K562 (cell line): ENCODE data around the gene NF1. TPM values are rescaled to one million over a fixed set of nuclear protein-coding genes. Genes with fewer than 3 reads are reported as not detected.

ENCODE experiments used
- ATAC-seq: fragments of 200-7000 bp; cut with Tn5 transposase; 3 replicates; pipeline ENCODE4 v1.9.1; 2020; ENCODE audit warnings: moderate library complexity
- BruUV-seq: library from RNA; stranded (reverse); fragments of 400-500 nt; replicated peaks from 2 replicates; lab custom pipeline; 2021; lab: Mats Ljungman, UMichigan
- CTCF ChIA-PET: fragments of 300-600 bp; formaldehyde crosslinking; extraction: SDS; loops from one replicate; lab custom pipeline; 2021; ENCODE audit warnings: low intra/inter-chr PET ratio; lab: Yijun Ruan, JAX
- POLR2A ChIA-PET: fragments of 300-600, 350-650 bp; sonication (Branson Sonifier 250); formaldehyde crosslinking; extraction: SDS; loops from one replicate; lab custom pipeline; 2021; ENCODE audit warnings: antibody characterized with exemption, inconsistent platforms; lab: Yijun Ruan, JAX
- DNase-seq, 4 experiments: peaks; one replicate each; pipeline versions ENCODE4 v3.0.0 to v3.0.0-alpha.2; 2011 to 2018; ENCODE audit warnings: low spot score in 3 of 4, mixed read lengths in 3 of 4; ENCODE audit errors: extremely low read depth in 1 of 4
- FAIRE-seq: peaks from 2 replicates; lab custom pipeline; 2011; peaks lifted over from hg19 to GRCh38; lab: Jason Lieb, UNC
- H2AFZ ChIP-seq: 2 replicates; pipeline ENCODE4 v1.6.0; 2011; ENCODE audit warnings: low read depth, low read length, control low read depth, inconsistent platforms
- H3K27ac ChIP-seq: fragments of 200-600 bp; 3 replicates; pipeline ENCODE4 v1.8.0; 2011; ENCODE audit warnings: low read depth, mild to moderate bottlenecking, control low read depth, inconsistent platforms, low read length, moderate library complexity, mixed read lengths; ENCODE audit errors: extremely low read depth
- H3K27me3 ChIP-seq, 2 experiments: fragments of 300-600 bp in 1 of 2; 2 replicates in 1 of 2; 3 replicates in 1 of 2; pipeline versions ENCODE4 v1.6.0 to v1.8.0; 2011; ENCODE audit warnings: inconsistent platforms in 2 of 2, low read length in 2 of 2, mild to moderate bottlenecking in 1 of 2, mixed read lengths in 1 of 2, moderate library complexity in 1 of 2; ENCODE audit not compliant: control insufficient read depth in 2 of 2, insufficient read depth in 2 of 2
- H3K36me3 ChIP-seq: fragments of 300-600 bp; 3 replicates; pipeline ENCODE4 v1.8.0; 2011; ENCODE audit warnings: mild to moderate bottlenecking, low read length, inconsistent platforms; ENCODE audit not compliant: control insufficient read depth, insufficient read depth
- H3K4me1 ChIP-seq, 2 experiments: fragments of 200-600 bp in 1 of 2; replicated peaks in 1 of 2; 2 replicates in 1 of 2; 3 replicates in 1 of 2; pipeline versions ENCODE4 v1.5.1 to v1.8.0; 2011; ENCODE audit warnings: inconsistent platforms in 2 of 2, low read length in 2 of 2, mild to moderate bottlenecking in 1 of 2, mixed read lengths in 1 of 2, moderate library complexity in 1 of 2; ENCODE audit not compliant: control insufficient read depth in 2 of 2, insufficient read depth in 2 of 2
- H3K4me2 ChIP-seq: 2 replicates; pipeline ENCODE4 v1.6.1; 2011; ENCODE audit warnings: low read length, control low read depth, inconsistent platforms, mixed read lengths; ENCODE audit not compliant: insufficient read depth
- H3K4me3 ChIP-seq: fragments of 200-600 bp; sonication (generic), shearing (Covaris generic); 2 replicates; pipeline ENCODE4 v1.5.1; 2016; ENCODE audit warnings: control low read depth, inconsistent platforms
- H3K79me2 ChIP-seq: fragments of 200-600 bp; 3 replicates; pipeline ENCODE4 v1.8.0; 2011; ENCODE audit warnings: low read length, inconsistent platforms; ENCODE audit not compliant: control insufficient read depth, insufficient read depth
- H3K9ac ChIP-seq, 2 experiments: 2 replicates each; pipeline versions ENCODE4 v1.6.0 to v1.6.1; 2011; ENCODE audit warnings: low read depth in 2 of 2, low read length in 2 of 2, control low read depth in 1 of 2, inconsistent platforms in 1 of 2, mild to moderate bottlenecking in 1 of 2, mixed read lengths in 1 of 2; ENCODE audit not compliant: insufficient read depth in 1 of 2
- H3K9me1 ChIP-seq: one replicate; pipeline ENCODE4 v1.6.0; 2011; ENCODE audit warnings: inconsistent platforms, mild to moderate bottlenecking, low read length, moderate library complexity; ENCODE audit not compliant: control insufficient read depth, insufficient read depth
- H3K9me3 ChIP-seq: replicated peaks from 2 replicates; pipeline ENCODE4 v1.5.1; 2011; ENCODE audit warnings: low read depth, low read length, inconsistent platforms; ENCODE audit not compliant: control insufficient read depth, insufficient read depth
- H4K20me1 ChIP-seq: replicated peaks from 2 replicates; pipeline ENCODE4 v1.6.1; 2011; ENCODE audit warnings: low read length, inconsistent platforms, mixed read lengths; ENCODE audit not compliant: control insufficient read depth, insufficient read depth
- ADNP ChIP-seq: fragments of 200-800 bp; sonication (Bioruptor generic); IDR thresholded peaks from 2 replicates; pipeline ENCODE4 v1.6.1; 2016; ENCODE audit warnings: missing genetic modification characterization, missing compliant biosample characterization
- CEBPB ChIP-seq: fragments of 450-650 bp; IDR thresholded peaks from 2 replicates; pipeline ENCODE4 v1.6.1; 2016; ENCODE audit warnings: missing genetic modification characterization, missing compliant biosample characterization
- FOSL1 ChIP-seq: fragments of 200-800 bp; sonication (Bioruptor generic); conservative IDR thresholded peaks from 2 replicates; pipeline ENCODE4 v1.6.1; 2016; ENCODE audit warnings: missing genetic modification characterization, missing compliant biosample characterization
- FOXJ3 ChIP-seq: sonication (generic); formaldehyde crosslinking; IDR thresholded peaks from 2 replicates; pipeline ENCODE4 v1.4.0; 2020; ENCODE audit warnings: mild to moderate bottlenecking, missing genetic modification reagents
- MAFK ChIP-seq: IDR thresholded peaks from 2 replicates; pipeline ENCODE4 v1.6.1; 2011; ENCODE audit warnings: low read length, improper control_type of control experiment
- MITF ChIP-seq: IDR thresholded peaks from 2 replicates; pipeline ENCODE4 v1.6.1; 2014; ENCODE audit warnings: antibody characterized with exemption
- NR2C2 ChIP-seq, 2 experiments: fragments of 200-800 bp in 1 of 2; sonication (Bioruptor generic) in 1 of 2; sonication (generic) in 1 of 2; formaldehyde crosslinking in 1 of 2; IDR thresholded peaks; 2 replicates each; pipeline versions ENCODE4 v1.6.1 to v1.8.0; 2016 to 2022; ENCODE audit warnings: mild to moderate bottlenecking in 1 of 2, missing compliant biosample characterization in 1 of 2, missing genetic modification characterization in 1 of 2, missing genetic modification reagents in 1 of 2
- RBM22 ChIP-seq: fragments of 200-400 bp; formaldehyde crosslinking; IDR thresholded peaks from 2 replicates; pipeline ENCODE4 v1.6.1; 2018; ENCODE audit warnings: low read length, low read depth; ENCODE audit not compliant: poor library complexity, severe bottlenecking
- SFPQ ChIP-seq: fragments of 200-400 bp; formaldehyde crosslinking; IDR thresholded peaks from 2 replicates; pipeline ENCODE4 v1.6.1; 2017; ENCODE audit warnings: mild to moderate bottlenecking, low read depth, low read length, moderate library complexity
- ZFPM2 ChIP-seq: fragments of 250-450 bp; sonication (Bioruptor Pico); IDR thresholded peaks from 2 replicates; pipeline ENCODE4 v1.5.1; 2022; ENCODE audit warnings: mild to moderate bottlenecking
- ZNF212 ChIP-seq: fragments of 450-650 bp; formaldehyde crosslinking; IDR thresholded peaks from 2 replicates; pipeline ENCODE4 v1.4.0; 2020; ENCODE audit warnings: mild to moderate bottlenecking
- ZNF239 ChIP-seq: fragments of 250-450 bp; sonication (Bioruptor Pico); IDR thresholded peaks from 2 replicates; pipeline ENCODE4 v1.4.0; 2020; ENCODE audit warnings: mild to moderate bottlenecking
- WGBS: fragments of 100-300 bp; shearing (Covaris generic); methylation state at CpG from one replicate; pipeline ENCODE4 v1.1.6; 2016; ENCODE audit warnings: low coverage, mixed read lengths; ENCODE audit not compliant: insufficient coverage; ENCODE audit errors: missing lambda C conversion rate; 5-methylcytosine and 5-hydroxymethylcytosine counted together
- in situ Hi-C: fragments of 300-500 bp; cut with MboI; formaldehyde crosslinking; loops from 4 replicates; pipeline ENCODE4 v1.15.0; 2018; ENCODE audit warnings: inconsistent platforms, mixed read lengths
- intact Hi-C: fragments of 100-400 bp; cut with micrococcal nuclease; formaldehyde crosslinking; loops from 2 replicates; pipeline ENCODE4 v1.14.2; 2022
- polyA plus RNA-seq, 8 experiments: library from polyadenylated mRNA; depleted of rRNA in 4 of 8; stranded (reverse) in 5 of 8; unstranded in 3 of 8; fragments of >200 nt; fragmentation: Nextera tagmentation in 2 of 8; fragmentation: Illumina TruSeq in 1 of 8; extraction: Ambion mirVana in 2 of 8; extraction: Trizol in 1 of 8; gene quantifications; 2 replicates each; pipeline versions ENCODE4 v1.2.1 to v1.2.3, GENCODE V29; 2011 to 2014; ENCODE audit warnings: inconsistent platforms in 1 of 8, missing spikeins in 1 of 8
- total RNA-seq, 7 experiments: library from RNA; depleted of rRNA in 6 of 7; stranded (reverse); fragments of >200 nt in 6 of 7; fragmentation: Illumina TruSeq in 2 of 7; extraction: Trizol in 2 of 7; gene quantifications; 2 replicates each; pipeline versions ENCODE4 v1.2.1 to v1.2.3, GENCODE V29; 2011 to 2021; ENCODE audit warnings: low replicate concordance in 1 of 7

The NF1 gene
- total and polyA plus RNA-seq, 9 of the 15 experiments (the other 6 are each of a cell fraction or from before 2014, with no cell fraction given), result 3.4 to 41.9 (median 24.3) TPM

- intact Hi-C loops, result no loop called here
- H3K9me1 ChIP-seq, result no peaks in the 10 kb centered on the region
- no TSS peak for BruUV-seq
- TF ChIP-seq ADNP (tag) (0 out of 2 replicates have a peak, but pooled peaks have one; percentile 8), ZNF212 (CRISPR knock-in tag) (no peak)
- TF ChIP-seq, all 486 proteins: peak for 1
- no peak overlapping the region for H3K4me3 ChIP-seq
- no peaks in the 10 kb centered on the region for H4K20me1 ChIP-seq
- no peaks in the 10 kb centered on the region for H3K36me3 ChIP-seq
- peaks cover 2% of the 10 kb centered on the region; the same call in 1 of the 3 replicates for H3K79me2 ChIP-seq
- H3K9ac ChIP-seq, result no peak overlapping the region
- DNase-seq (no peak), FAIRE-seq (no peak), ATAC-seq (no peak)
- no peaks in the 10 kb centered on the region for H3K27me3 ChIP-seq
- H3K27ac ChIP-seq, result peak overlapping the region; percentile 62; the same call in 2 of the 3 replicates
- WGBS, result 84% methylated on average over 3 of the region's 3 CpGs
- no peak overlapping the region for H3K4me2 ChIP-seq
- POLR2A ChIA-PET, result interaction anchor here (1.2 kb wide), 1 partner anchor 26 kb away, joined by 3 read pairs; no protein-coding TSS in a partner anchor
- CTCF ChIA-PET, result no interaction called here
- peaks cover 0 to 14% of the 10 kb centered on the region in 2 experiments; a peak in 4 of 5 replicates for H3K4me1 ChIP-seq
- H3K9me3 ChIP-seq, result no peaks in the 10 kb centered on the region
- in situ Hi-C loops, result no loop called here
- H2AFZ ChIP-seq, result no peak overlapping the region
Measured at GRCh38 chr17:31314782-31315100, 220.0 kb downstream of the NF1 start.

GRCh38 chr17:31318298-31318801 lies 223.6 kb downstream of the NF1 start:
- H3K4me2 ChIP-seq, result no peak overlapping the region
- in situ Hi-C loops (no loop called here), intact Hi-C loops (no loop called here)
- H3K4me1 ChIP-seq, result peaks cover 0 to 14% of the 10 kb centered on the region in 2 experiments; a peak in 3 of 5 replicates
- no peaks in the 10 kb centered on the region for H3K9me3 ChIP-seq
- peak in 1 of 4 experiments; percentile 33 for DNase-seq
- WGBS, result 39% methylated on average over 8 of the region's 8 CpGs
- no peaks in the 10 kb centered on the region for H3K79me2 ChIP-seq
- peak overlapping the region; percentile 40; the same call in 1 of the 2 replicates for H2AFZ ChIP-seq
- CTCF ChIA-PET, result no interaction called here
- FAIRE-seq, result peak; percentile 46
- peak overlapping the region; percentile 49; the same call in 2 of the 3 replicates for H3K27ac ChIP-seq
- no peak overlapping the region for H3K4me3 ChIP-seq
- peak; percentile 71 for ATAC-seq
- POLR2A ChIA-PET, result interaction anchor here (1.4 to 1.8 kb wide), 2 partner anchors 8 to 12 kb away, joined by 3 to 4 read pairs; no protein-coding TSS in a partner anchor
- H3K9me1 ChIP-seq, result no peaks in the 10 kb centered on the region
- no peaks in the 10 kb centered on the region; the same call in 2 of the 3 replicates for H3K36me3 ChIP-seq
- no peaks in the 10 kb centered on the region for H3K27me3 ChIP-seq
- 0 out of 4 replicates have a peak overlapping the region, but pooled peaks of 1 of the 2 experiments have one; percentile 6 for H3K9ac ChIP-seq
- BruUV-seq, result no TSS peak
- no peaks in the 10 kb centered on the region for H4K20me1 ChIP-seq
- peak; percentile 64 for TF ChIP-seq CEBPB (tag)
- no peak for TF ChIP-seq MITF
- TF ChIP-seq RBM22, result no peak
- no peak for TF ChIP-seq ZFPM2 (CRISPR knock-in tag)
- TF ChIP-seq SFPQ, result no peak
- TF ChIP-seq MAFK, result 0 out of 2 replicates have a peak, but pooled peaks have one; percentile 8
- no peak for TF ChIP-seq FOXJ3
- TF ChIP-seq NR2C2 (CRISPR knock-in tag; IDR thresholded peaks at IDR 0.05), result no peak
- 0 out of 2 replicates have a peak, but pooled peaks have one; percentile 12 for TF ChIP-seq NR2C2 (tag; IDR thresholded peaks at IDR 0.05)
- TF ChIP-seq ZNF239 (CRISPR knock-in tag), result no peak
- peak; percentile 33; the same call in 1 of the 2 replicates for TF ChIP-seq FOSL1
